GM19372 (cell line): Measurements from ENCODE around the gene PLEKHM3.
A peak's percentile ranks its signal among the peaks of the same experiment; 100 is the strongest.

ENCODE experiments used
- ATAC-seq: cut with Tn5 transposase; IDR thresholded peaks from one replicate; pipeline ENCODE4 v1.9.1; 2021; ENCODE audit warnings: mild to moderate bottlenecking, low read depth, moderate library complexity; ENCODE audit not compliant: unreplicated experiment

PLEKHM3 gene

GRCh38 chr2:207897541-207898353 is 127.6 kb downstream of the PLEKHM3 start:
- no peak for ATAC-seq

- ATAC-seq: no peak
These were observed 128.6 kb downstream of the PLEKHM3 start for GRCh38 chr2:207896525-207897285.

- no peak for ATAC-seq
These were observed 130.0 kb downstream of the PLEKHM3 start for GRCh38 chr2:207895274-207895860.

DNA sequence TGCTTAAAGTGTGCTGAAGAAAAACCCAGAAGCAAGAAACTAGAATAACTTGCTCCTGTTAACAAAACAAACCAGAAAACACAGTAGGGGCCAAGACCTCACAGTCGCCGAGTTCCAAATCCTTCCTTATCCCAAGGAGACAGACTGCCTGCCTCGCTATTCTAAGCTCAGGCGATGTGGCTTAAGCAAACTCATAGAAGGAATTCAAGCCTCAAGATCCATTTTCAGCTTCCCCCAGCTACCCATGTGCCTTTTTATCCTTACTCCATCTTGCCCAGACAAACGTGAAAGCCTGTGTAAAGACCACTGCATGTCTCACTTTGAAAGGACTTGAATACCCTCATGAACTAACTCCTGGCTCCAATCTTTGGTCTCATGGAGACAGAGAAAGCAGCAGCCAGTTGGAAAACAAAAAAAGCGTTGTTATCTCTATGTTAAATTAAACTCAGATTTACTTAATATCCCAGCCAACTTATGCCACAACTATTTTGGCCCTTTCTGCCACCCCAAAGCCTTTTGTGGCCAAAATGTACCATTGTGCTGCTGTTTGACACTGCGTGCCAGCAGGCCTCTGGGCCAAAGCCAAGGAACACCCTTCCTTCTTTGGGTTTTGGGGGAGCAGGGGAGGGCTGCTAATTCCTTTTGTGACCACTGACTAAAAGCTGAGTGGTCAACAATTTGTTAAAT is 132.5 kb downstream of the PLEKHM3 start:
- no peak for ATAC-seq

GRCh38 chr2:207891086-207891844 is 134.1 kb downstream of the PLEKHM3 start:
- ATAC-seq: no peak

DNA sequence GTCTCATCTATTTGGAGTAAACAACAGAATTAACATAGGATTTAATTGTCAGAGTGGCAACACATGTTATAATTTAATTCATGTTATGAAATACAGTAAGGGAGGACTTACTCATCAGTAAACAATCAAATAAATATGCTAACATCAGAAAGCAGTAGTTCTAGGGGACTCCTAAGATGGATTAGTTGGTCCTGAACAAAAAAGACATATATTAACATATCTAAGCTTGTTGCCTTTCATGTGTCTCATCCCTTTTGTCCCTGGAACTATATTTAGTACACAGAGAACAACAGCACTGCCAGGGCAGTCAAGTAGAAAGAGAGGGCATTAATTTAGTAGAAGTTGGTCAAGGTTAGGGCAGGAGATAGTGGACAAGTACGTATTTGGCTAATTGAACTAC is 137.8 kb downstream of the PLEKHM3 start:
- no peak for ATAC-seq

DNA sequence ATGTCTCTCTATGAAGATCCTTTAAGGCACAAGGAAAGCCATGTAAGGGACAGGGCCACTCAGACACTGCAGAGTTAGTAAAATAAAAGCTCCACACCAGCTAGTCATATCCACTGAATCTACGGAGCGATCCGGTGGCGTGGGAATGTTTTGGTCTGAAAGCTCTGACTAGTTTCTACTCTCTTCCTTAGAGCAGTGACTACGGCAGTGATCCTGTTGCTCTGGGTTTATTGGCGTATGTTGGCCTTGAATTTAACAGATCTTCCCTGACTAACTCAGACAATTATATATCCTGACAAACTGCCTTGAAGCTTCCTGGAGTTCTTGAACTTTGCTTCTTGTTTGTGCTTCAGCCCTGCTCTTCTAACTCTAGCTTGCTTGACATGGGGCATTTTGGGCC is 140.3 kb downstream of the PLEKHM3 start:
- no peak for ATAC-seq

GRCh38 chr2:207884127-207884526 is 141.2 kb downstream of the PLEKHM3 start:
- no peak for ATAC-seq

DNA sequence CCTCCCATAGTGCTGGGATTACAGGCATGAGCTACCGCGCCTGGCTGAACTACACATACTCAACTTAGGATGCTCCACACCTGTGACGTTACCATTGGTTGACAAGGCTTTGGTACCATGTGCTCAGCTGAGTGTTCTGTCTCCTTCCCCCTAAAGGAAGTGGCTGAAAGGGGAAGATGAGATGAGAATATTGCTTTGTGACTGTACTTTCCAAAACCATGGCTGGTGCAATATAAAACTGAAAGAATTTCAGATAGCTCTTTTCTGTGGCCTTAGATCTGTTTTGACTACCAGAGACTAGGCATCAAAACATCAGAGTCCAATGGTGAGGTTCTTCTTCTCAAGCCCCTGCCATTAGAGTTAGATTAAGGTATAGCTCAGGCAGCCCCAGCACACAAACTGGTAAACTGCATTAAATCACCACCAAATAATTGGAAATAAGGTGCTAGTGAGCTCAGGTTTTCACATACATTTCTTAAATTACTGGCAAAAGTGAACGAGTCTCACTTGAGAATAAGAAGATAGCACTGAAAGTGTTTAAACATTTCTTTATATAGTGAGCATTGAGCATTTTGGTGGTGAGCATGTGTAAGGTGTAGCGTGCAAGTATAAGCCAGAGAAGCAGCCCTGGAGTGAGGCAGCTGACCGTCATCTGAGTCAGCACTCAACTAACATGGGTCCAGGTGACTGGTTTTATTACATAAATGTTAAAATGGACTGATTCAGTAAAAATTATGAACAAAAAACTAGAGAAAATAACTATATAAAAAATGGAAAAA is 142.1 kb downstream of the PLEKHM3 start:
- peak; percentile 41 for ATAC-seq

DNA sequence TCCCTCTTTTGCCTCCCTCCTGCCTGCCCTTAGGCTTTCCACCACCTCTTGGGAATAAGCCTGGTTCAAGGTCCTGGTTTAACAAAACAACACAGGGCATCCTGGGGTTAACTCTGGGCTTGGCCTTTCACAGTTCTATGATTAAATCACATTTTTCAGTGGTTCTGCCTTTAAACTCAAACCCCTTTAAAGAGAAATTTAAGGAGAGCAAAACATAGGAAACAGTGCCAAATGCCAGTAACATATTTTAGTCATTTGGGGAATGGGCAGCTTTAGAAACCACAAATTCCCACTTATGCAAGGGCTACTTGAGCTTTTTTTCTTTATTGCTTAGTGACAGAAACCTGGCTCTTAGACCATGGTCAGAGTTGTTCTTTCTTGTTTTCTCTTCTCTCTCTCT is 143.4 kb downstream of the PLEKHM3 start:
- no peak for ATAC-seq

- no peak for ATAC-seq
These were observed 145.8 kb downstream of the PLEKHM3 start for GRCh38 chr2:207879536-207879935.

DNA sequence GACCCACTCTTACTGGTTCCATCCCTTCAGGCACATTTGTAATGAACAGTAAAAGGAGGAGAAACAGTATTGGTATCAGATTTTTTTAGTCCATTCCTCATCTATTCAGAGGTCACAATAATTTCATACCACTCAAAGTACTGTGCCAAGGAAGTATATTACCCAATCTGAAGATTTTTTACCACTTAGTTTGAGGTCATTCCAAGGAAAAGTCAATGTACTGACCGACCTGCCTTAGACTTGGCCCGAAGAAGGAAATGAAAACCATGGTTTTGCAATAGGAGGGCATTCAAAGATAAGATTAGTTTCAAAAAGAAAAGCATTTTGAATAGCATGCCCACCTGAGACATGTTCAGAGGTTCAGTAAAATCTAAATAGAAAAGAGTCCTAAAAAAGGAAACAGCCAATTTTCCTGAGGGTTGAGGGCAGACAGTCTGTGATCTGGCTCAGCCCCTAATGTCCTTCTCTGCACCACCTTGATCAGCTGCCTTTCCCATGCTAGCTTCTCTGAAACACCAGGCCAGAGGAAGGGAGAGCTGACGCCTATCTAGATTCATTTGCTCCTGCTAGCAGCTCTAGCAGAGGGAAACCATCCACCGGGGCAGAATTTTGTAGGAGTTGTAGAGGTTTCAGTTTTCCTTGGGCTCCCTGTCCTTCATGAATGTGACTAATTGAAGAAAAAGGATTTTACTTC is 148.3 kb downstream of the PLEKHM3 start:
- no peak for ATAC-seq

DNA sequence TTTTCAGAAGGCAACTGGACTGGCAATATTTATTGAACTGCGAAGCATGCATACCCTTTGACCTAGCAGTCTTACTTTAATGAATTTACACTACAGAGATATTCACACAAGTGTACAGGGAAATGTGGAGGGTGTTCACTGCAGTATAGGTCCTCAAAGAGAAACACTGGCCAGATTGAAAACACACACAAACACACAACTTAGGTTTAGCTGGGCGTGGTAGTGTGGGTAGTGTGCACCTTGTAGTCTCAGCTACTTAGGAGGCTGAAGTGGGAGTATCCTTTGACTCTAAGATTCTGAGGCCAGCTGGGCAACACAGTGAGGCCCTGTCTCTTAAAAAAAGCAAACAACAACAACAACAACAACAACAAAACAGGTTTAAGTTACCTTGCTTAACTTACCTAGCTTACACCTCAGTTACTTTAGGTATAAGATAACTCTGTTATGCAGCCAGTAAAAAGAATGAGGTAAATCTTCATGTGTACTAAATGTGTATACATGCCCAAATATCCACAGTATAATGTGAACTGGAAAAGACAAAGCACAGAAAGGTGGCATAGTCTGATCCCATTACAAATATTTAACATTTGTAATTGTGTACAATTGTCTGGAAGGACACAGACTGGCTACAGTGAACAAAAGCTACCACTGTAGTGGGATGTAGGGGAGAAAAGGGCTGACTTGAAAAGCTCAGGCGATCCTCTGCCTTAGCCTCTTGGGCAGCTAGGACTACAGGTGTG is 149.7 kb downstream of the PLEKHM3 start:
- ATAC-seq: no peak

DNA sequence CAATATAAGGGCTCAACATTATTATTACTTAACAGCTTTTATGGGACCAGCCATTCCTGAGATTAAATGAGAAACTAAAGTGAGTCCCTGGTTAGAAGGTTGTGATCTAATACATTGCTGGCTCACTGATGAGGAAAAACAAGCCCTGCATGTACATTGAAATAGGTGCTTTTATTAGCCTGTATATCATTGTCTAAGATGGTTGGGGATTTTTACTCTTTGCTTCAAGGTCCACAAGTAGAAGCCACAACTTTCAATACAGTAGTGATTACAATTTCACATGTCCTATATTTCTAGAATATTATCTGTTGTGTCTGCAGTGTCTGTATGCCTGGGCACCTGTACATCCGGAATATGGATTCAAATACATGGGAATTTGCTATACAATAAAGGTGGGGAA is 151.5 kb downstream of the PLEKHM3 start:
- ATAC-seq: peak; percentile 73

DNA sequence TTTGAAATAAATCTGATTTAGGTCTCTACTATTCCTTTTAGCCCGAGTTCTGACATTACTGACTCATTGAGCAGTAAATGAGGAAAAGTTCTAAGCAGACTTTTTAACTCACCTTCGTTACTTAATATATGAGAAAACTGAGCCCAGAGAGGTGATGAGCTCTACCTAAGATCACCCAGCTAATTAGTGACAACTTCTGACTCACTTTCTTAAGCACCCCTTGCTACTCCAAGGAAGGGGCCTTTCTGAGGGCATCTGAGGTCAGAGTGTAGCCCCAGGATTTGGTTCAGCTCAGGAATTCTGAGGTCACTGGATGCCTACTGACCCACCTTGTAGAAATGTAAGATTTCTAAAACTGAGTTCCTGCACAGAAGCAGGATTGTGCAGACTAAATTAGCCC is 153.4 kb downstream of the PLEKHM3 start:
- ATAC-seq: no peak

GRCh38 chr2:207871506-207871905 is 153.8 kb downstream of the PLEKHM3 start:
- no peak for ATAC-seq

- ATAC-seq: no peak
These were observed 154.5 kb downstream of the PLEKHM3 start for GRCh38 chr2:207870814-207871213.
